Spleen (tissue), 11 donors: ENCODE measurements around the gene RSPO1. TPM values are rescaled to one million over a fixed set of nuclear protein-coding genes. Genes with fewer than 3 reads are reported as not detected.
"Not testable (repeated sequence)": the region's sequence is repeated elsewhere in the genome, so short reads cannot be mapped to it uniquely, and the experiment has no call there.

ENCODE experiments used
- DNase-seq: peaks from one replicate; pipeline ENCODE4 v3.0.0-alpha.2; 2020
- H3K27ac ChIP-seq, 8 donors: fragments of 200-600 bp; sonication (generic) in 7 of 8; 1 replicate in 4 of 8; 2 replicates in 4 of 8; pipeline versions ENCODE4 v1.5.0 to v1.8.0; 2016 to 2021; ENCODE audit warnings: inconsistent platforms in 4 of 8, mild to moderate bottlenecking in 4 of 8, moderate library complexity in 1 of 8
- H3K27me3 ChIP-seq, 7 donors: fragments of 200-600 bp; sonication (generic) in 6 of 7; replicated peaks in 1 of 7; 1 replicate in 4 of 7; 2 replicates in 3 of 7; pipeline versions ENCODE4 v1.5.0 to v1.8.0; 2016 to 2021; ENCODE audit warnings: inconsistent platforms in 3 of 7, mild to moderate bottlenecking in 1 of 7
- H3K36me3 ChIP-seq, 6 donors: fragments of 200-600 bp; sonication (generic) in 5 of 6; 1 replicate in 4 of 6; 2 replicates in 2 of 6; pipeline versions ENCODE4 v1.5.0 to v1.8.0; 2016 to 2021; ENCODE audit warnings: inconsistent platforms in 2 of 6
- H3K4me1 ChIP-seq, 6 donors: fragments of 200-600 bp; sonication (generic) in 5 of 6; 1 replicate in 3 of 6; 2 replicates in 3 of 6; pipeline versions ENCODE4 v1.5.0 to v1.8.0; 2016 to 2021; ENCODE audit warnings: inconsistent platforms in 3 of 6
- H3K4me3 ChIP-seq, 8 donors: fragments of 200-600 bp; sonication (generic) in 7 of 8; 1 replicate in 4 of 8; 2 replicates in 4 of 8; pipeline versions ENCODE4 v1.5.0 to v1.8.0; 2016 to 2021; ENCODE audit warnings: inconsistent platforms in 4 of 8, mild to moderate bottlenecking in 4 of 8, moderate library complexity in 2 of 8
- H3K9me3 ChIP-seq, 8 donors: fragments of 200-600 bp; sonication (generic) in 7 of 8; 1 replicate in 4 of 8; 2 replicates in 4 of 8; pipeline versions ENCODE4 v1.5.0 to v1.8.0; 2016 to 2021; ENCODE audit warnings: inconsistent platforms in 4 of 8
- CTCF ChIP-seq, 11 experiments: fragments of 200-600 bp in 7 of 11; fragments of 450-650 bp in 4 of 11; sonication (generic) in 4 of 11; IDR thresholded peaks in 8 of 11; conservative IDR thresholded peaks in 3 of 11; 1 replicate in 7 of 11; 2 replicates in 4 of 11; pipeline versions ENCODE4 v1.4.0 to v1.8.0; 2016 to 2021; ENCODE audit warnings: antibody characterized with exemption in 11 of 11, inconsistent platforms in 4 of 11, mild to moderate bottlenecking in 1 of 11
- POLR2A ChIP-seq, 3 donors: fragments of 450-650 bp; IDR thresholded peaks; one replicate each; pipeline ENCODE4 v1.5.1; 2017; ENCODE audit warnings: antibody characterized with exemption in 3 of 3, mild to moderate bottlenecking in 1 of 3
- POLR2AphosphoS5 ChIP-seq, 3 donors: sonication (generic); formaldehyde crosslinking; IDR thresholded peaks; one replicate each; pipeline ENCODE4 v1.5.1; 2017; ENCODE audit warnings: antibody characterized with exemption in 3 of 3
- WGBS, 5 donors: extraction: QIAGEN DNeasy Blood & Tissue Kit in 3 of 5; methylation state at CpG; one replicate each; pipeline versions ENCODE4 v1.1.5 to v1.1.7; 2013 to 2018; 5-methylcytosine and 5-hydroxymethylcytosine counted together
- intact Hi-C: fragments of 100-400 bp; cut with DNase I; formaldehyde crosslinking; loops from one replicate; pipeline ENCODE4 v1.15.0; 2023; ENCODE audit warnings: low total_unique reads
- polyA plus RNA-seq, 3 donors: library from polyadenylated mRNA; stranded (reverse); fragments of 200-250 nt; gene quantifications; one replicate each; pipeline ENCODE4 v1.2.1, GENCODE V29; 2013
- total RNA-seq, 7 donors: library from RNA; depleted of rRNA in 3 of 7; stranded (reverse); fragments of >200 nt in 3 of 7; fragmentation: NEBNext Ultra II Directional in 4 of 7; extraction: Animal tissue kit (Norgen Biotek cat#: 25700) in 4 of 7; gene quantifications; one replicate each; pipeline versions ENCODE4 v1.1.0 to v1.2.1, GENCODE V29; 2016 to 2021
- donor health status: healthy with polysubstance abuse.
- donor health status: DM: no; HTN: no; CAD: no; lungs with moderate emphysema.
- donor health status: DM: no; HTN: no; CAD: no.
- donor health status: Bipolar disorder and iron deficiency.
- donor health status: healthy.
- donor health status: DM: no; HTN: no; CAD: no.
- donor health status: DM: yes; HTN: yes; CAD: no.

The RSPO1 gene
- total and polyA plus RNA-seq, 10 donors: 0.20 to 1.0 (median 0.48) TPM; not detected in 1

DNA sequence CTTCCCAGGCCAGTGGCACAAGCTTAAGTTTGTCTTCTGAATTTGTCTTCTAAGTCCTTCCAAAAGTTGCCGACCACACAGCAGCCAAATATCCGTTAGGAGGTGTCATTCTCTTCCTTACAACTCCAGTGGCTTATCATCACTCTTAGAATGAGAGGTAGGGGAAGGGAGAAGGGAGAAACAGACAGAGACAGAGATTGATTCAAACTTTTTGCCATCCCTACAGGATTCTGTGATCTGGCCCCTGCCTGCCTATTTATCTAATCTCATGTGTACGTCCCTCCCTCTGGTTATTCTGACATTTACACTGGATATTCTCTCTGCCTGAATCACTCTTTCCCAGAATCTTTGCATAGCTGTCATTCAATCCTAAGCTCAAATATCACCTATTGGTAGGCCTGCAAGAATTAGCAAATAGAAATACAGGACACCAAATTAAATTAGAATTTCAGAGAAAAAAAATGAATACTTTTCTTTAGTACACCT, 38.5 kb downstream of the RSPO1 start:
- H3K36me3 ChIP-seq: peaks cover 0 to 29% (median 16%) of the 10 kb centered on the region in 6 donors
- peak overlapping the region in 7 of 8 donors; percentile 79 to 91 (median 86) for H3K27ac ChIP-seq
- peak overlapping the region; percentile 57 to 89 (median 84) for H3K4me3 ChIP-seq
- no peaks in the 10 kb centered on the region for H3K27me3 ChIP-seq
- intact Hi-C loops: loop anchor here (5.0 kb wide), 1 partner anchor 44 kb away; the partner anchor contains the start of gene SNIP1
- peaks cover 16 to 37% (median 25%) of the 10 kb centered on the region in 6 donors for H3K4me1 ChIP-seq
- WGBS, 5 donors: 0 to 4% (median 1%) methylated on average over 2 to 3 of the region's 3 CpGs
- no peak for TF ChIP-seq POLR2AphosphoS5 (IDR thresholded peaks at IDR 0.05)
- TF ChIP-seq CTCF (IDR thresholded peaks at IDR 0.05 in 8 of 11, conservative IDR thresholded peaks at IDR 0.05 in 3 of 11): no peak
- TF ChIP-seq POLR2A (IDR thresholded peaks at IDR 0.05): no peak
- no peak for DNase-seq
- H3K9me3 ChIP-seq: no peaks in the 10 kb centered on the region

- no peaks in the 10 kb centered on the region for H3K27me3 ChIP-seq
- intact Hi-C loops: loop anchor here (5.0 kb wide), 1 partner anchor 43 kb away; the partner anchor contains the start of gene SNIP1
- H3K4me1 ChIP-seq: peaks cover 16 to 37% (median 25%) of the 10 kb centered on the region in 6 donors
- peak; percentile 99 for DNase-seq
- 0 to 1% (median 1%) methylated on average over 25 to 51 of the region's 51 CpGs for WGBS, 5 donors
- TF ChIP-seq CTCF (IDR thresholded peaks at IDR 0.05 in 8 of 11, conservative IDR thresholded peaks at IDR 0.05 in 3 of 11) (peak in 2 of 11 experiments; percentile 5 to 43), POLR2AphosphoS5 (IDR thresholded peaks at IDR 0.05) (peak; percentile 96 to 97 (median 97)), POLR2A (IDR thresholded peaks at IDR 0.05) (peak in 2 of 3 donors; percentile 26 to 40)
- H3K4me3 ChIP-seq: peak within 1 kb of the TSS; percentile 57 to 89 (median 84)
- peaks cover 0 to 35% (median 23%) of the 10 kb centered on the region in 6 donors for H3K36me3 ChIP-seq
- H3K27ac ChIP-seq: peak within 1 kb of the TSS; percentile 24 to 91 (median 86)
- no peaks in the 10 kb centered on the region for H3K9me3 ChIP-seq
Observed at GRCh38 chr1:37595440-37596181, 39.1 kb downstream of the RSPO1 start, which contains the start of gene GNL2. Gene GNL2 (minus strand): TSS chr1:37595937. CDS start chr1:37595822, 115 bp downstream.

- Histone ChIP-seq H3K4me1 (peaks cover 16 to 37% (median 25%) of the 10 kb centered on the region in 6 donors), H3K36me3 (peaks cover 0 to 54% (median 40%) of the 10 kb centered on the region in 6 donors), H3K9me3 (no peaks in the 10 kb centered on the region), H3K27ac (no peak overlapping the region), H3K4me3 (no peak overlapping the region), H3K27me3 (no peaks in the 10 kb centered on the region)
- DNase-seq: no peak
- intact Hi-C loops: no loop called here
- no peak for TF ChIP-seq POLR2AphosphoS5 (IDR thresholded peaks at IDR 0.05)
- TF ChIP-seq CTCF (IDR thresholded peaks at IDR 0.05 in 8 of 11, conservative IDR thresholded peaks at IDR 0.05 in 3 of 11): no peak
- no peak for TF ChIP-seq POLR2A (IDR thresholded peaks at IDR 0.05)
- 87 to 95% (median 94%) methylated on average over 6 of the region's 6 CpGs for WGBS, 5 donors
Observed at GRCh38 chr1:37593726-37594125, 41.0 kb downstream of the RSPO1 start.

GRCh38 chr1:37588939-37589338, 45.8 kb downstream of the RSPO1 start:
- TF ChIP-seq POLR2A (IDR thresholded peaks at IDR 0.05): no peak
- TF ChIP-seq POLR2AphosphoS5 (IDR thresholded peaks at IDR 0.05): no peak
- TF ChIP-seq CTCF (IDR thresholded peaks at IDR 0.05 in 8 of 11, conservative IDR thresholded peaks at IDR 0.05 in 3 of 11): no peak
- Histone ChIP-seq H3K36me3 (peaks cover 3 to 100% (median 80%) of the 10 kb centered on the region in 6 donors), H3K27ac (no peak overlapping the region), H3K27me3 (no peaks in the 10 kb centered on the region), H3K4me3 (no peak overlapping the region), H3K4me1 (peaks cover 2 to 13% (median 6%) of the 10 kb centered on the region in 6 donors), H3K9me3 (no peaks in the 10 kb centered on the region)
- DNase-seq: no peak
- 90 to 99% (median 95%) methylated on average over 2 of the region's 2 CpGs for WGBS, 5 donors
- intact Hi-C loops: no loop called here

GRCh38 chr1:37584544-37584943, 50.1 kb downstream of the RSPO1 start:
- 85 to 96% (median 91%) methylated on average over 4 of the region's 4 CpGs for WGBS, 5 donors
- peaks cover 3 to 100% (median 89%) of the 10 kb centered on the region in 6 donors for H3K36me3 ChIP-seq
- intact Hi-C loops: not testable (repeated sequence)

More at GRCh38 chr1:37584544-37584943, 50.1 kb downstream of the RSPO1 start:
- not testable (repeated sequence) for DNase-seq, H3K4me3 ChIP-seq, H3K27ac ChIP-seq, H3K4me1 ChIP-seq, H3K27me3 ChIP-seq, H3K9me3 ChIP-seq
